Right forelimb (tissue), 1 donor: ENCODE data around the gene RXFP3.

Experiments
- DNase-seq: peaks from one replicate; pipeline ENCODE4 v3.0.0-alpha.2; 2018

Gene RXFP3

GRCh38 chr5:33984178-33984577, 48.0 kb downstream of the RXFP3 start:
- DNase-seq = no peak

GRCh38 chr5:33984671-33985124, 48.5 kb downstream of the RXFP3 start, which contains the start of gene SLC45A2:
Gene SLC45A2 (minus strand): TSS chr5:33984693. CDS start chr5:33984583, 110 bp downstream.
- no peak for DNase-seq

DNA sequence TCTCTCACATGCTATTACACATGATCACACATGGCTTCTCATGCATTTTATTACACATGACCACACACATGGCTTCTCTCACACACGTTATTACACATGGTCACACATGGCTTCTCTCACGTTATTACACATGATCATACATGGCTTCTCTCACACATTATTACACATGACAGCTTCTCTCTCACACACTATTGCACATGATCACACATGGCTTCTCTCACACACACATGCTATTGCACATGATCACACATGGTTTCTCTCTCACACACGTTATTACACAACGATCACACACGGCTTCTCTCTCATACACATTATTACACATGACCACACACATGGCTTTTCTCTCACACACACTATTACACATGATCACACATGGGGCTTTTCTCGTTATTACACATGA, 49.3 kb downstream of the RXFP3 start:
- DNase-seq = no peak
